Stimulated activated naive CD8-positive, alpha-beta T cell treated with anti-CD3 and anti-CD28 coated beads, Interleukin-15, Interleukin-2, amounts not matched to agents 100 ng/mL and 50 ng/mL, for 24 hours (primary cell): ENCODE data around the gene CDH13.
A peak's percentile ranks its signal among the peaks of the same experiment; 100 is the strongest.

Experiments used
- H3K27ac Mint-ChIP-seq: one replicate; pipeline ENCODE4 v1.8.0; 2021; ENCODE audit warnings: mild to moderate bottlenecking, mixed read lengths
- H3K27me3 Mint-ChIP-seq: one replicate; pipeline ENCODE4 v1.8.0; 2021; ENCODE audit warnings: mixed read lengths
- H3K36me3 Mint-ChIP-seq: one replicate; pipeline ENCODE4 v1.8.0; 2021; ENCODE audit warnings: low read depth, mixed read lengths
- H3K4me1 Mint-ChIP-seq: one replicate; pipeline ENCODE4 v1.8.0; 2021; ENCODE audit warnings: low read depth, mixed read lengths
- H3K4me3 Mint-ChIP-seq: one replicate; pipeline ENCODE4 v1.8.0; 2021; ENCODE audit warnings: mild to moderate bottlenecking, mixed read lengths
- H3K9me3 Mint-ChIP-seq: one replicate; pipeline ENCODE4 v1.8.0; 2021; ENCODE audit warnings: mixed read lengths

Gene CDH13

DNA sequence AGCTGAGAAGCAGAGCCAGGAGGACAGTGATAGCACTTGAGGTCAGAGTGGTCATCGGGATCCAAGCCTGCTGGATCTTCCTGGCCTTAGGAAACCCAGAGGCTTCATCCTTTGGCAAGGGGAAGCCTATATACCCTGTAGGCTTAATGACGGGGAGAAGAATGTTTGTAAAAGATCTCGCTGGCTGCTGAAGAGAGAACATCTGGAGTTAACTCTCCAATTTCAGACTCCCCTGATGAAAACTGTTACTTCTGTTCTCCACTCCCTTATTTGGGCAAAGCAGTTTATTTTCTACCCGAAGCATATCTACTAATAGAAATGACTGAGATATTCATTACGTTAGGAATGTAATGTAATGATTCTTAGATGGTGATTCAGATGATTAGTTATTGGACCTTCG, 487.0 kb downstream of the CDH13 start:
- H3K36me3 Mint-ChIP-seq = no peaks in the 10 kb centered on the region
- no peaks in the 10 kb centered on the region for H3K9me3 Mint-ChIP-seq
- no peak overlapping the region for H3K27ac Mint-ChIP-seq
- no peak overlapping the region for H3K4me3 Mint-ChIP-seq
- peaks cover 3% of the 10 kb centered on the region for H3K27me3 Mint-ChIP-seq
- H3K4me1 Mint-ChIP-seq = no peaks in the 10 kb centered on the region

DNA sequence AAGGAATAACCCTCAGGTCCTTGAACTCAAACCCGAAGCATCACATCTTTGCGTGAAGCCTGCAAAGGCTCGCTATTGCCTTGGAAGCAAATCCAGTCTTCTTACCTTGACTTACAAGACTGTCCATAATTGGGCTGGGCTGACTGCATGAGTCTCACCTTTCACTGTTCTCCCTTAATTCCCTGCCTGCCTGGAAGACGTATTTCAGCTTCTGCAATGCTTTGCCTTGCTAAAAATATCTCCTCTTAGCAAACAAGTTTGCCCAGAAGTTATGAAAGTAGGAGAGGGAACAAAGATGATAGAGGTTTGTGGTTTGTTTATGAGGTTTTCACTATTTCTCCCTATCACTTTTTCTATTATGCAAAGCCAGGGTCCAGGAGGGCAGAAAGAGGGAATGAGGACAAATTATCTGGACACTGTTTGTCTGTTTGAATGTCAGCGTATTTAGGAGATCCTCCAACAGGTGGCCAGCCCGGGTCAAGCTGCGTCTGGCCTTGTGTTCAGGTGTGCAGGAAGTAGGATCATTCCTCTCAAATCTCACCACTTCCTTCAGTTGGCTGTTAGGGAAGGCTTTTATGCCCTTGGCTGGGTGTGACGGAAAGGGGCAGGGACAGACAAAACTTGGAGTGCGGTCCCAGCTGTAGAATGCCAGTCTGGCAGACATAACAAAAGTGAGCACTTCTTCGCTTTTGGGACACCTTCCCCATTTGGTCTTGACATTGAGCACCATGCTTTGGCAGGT, 488.9 kb downstream of the CDH13 start:
- Mint-ChIP-seq H3K27me3 (peaks cover 3% of the 10 kb centered on the region), H3K4me3 (no peak overlapping the region), H3K36me3 (no peaks in the 10 kb centered on the region), H3K27ac (no peak overlapping the region), H3K9me3 (no peaks in the 10 kb centered on the region), H3K4me1 (no peaks in the 10 kb centered on the region)

DNA sequence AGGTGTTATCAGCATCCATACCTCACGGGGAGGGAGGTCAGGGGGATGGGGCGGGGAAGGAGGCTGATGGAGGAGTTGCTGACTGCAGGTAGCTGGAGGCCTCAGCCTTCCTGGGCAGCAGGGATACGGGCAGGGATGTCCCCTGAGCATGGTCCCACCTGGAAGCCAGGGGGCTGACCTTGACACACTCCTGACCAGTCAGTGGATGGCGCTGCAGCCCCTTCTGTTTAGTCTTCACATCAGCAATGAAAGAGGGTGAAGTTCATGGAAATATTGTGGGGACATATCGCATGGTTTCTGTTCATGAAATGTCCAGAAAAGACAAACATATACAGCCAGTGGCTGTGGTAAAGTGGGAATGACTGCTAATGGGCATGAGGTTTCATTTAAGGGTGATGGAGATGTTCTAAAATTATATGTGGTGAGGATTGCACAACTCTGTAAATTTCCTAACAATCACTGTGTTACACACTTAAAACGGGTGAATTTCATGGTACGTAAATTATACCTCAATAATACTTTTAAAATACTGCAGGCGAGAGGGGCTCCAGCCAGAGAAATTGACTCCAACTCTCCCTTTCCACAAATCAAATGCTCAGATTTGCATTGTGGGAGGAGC, 489.6 kb downstream of the CDH13 start:
- no peaks in the 10 kb centered on the region for H3K4me1 Mint-ChIP-seq
- no peaks in the 10 kb centered on the region for H3K36me3 Mint-ChIP-seq
- H3K9me3 Mint-ChIP-seq = peaks cover 3% of the 10 kb centered on the region
- H3K27ac Mint-ChIP-seq = no peak overlapping the region
- H3K4me3 Mint-ChIP-seq = no peak overlapping the region
- H3K27me3 Mint-ChIP-seq = peaks cover 3% of the 10 kb centered on the region

DNA sequence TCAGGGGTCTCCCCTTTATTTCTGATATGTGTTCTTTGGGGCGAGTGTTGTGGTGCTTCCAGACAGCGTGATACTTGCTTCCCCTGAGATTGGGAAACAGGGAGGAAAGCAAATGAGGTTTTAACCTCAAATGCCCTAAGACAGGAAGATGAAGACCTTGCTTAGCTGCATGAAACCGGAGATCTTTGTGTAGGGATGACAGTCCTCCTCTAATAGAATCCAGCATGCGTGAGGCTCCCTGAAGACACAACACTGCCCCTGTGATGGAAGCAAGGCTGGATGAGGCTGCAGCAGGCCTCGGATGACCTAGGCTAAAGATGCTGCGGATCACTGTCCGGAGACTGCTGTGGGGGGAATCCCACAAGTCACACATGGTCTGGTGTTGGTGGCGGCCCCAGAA, 491.0 kb downstream of the CDH13 start:
- H3K9me3 Mint-ChIP-seq = peaks cover 3% of the 10 kb centered on the region
- H3K4me3 Mint-ChIP-seq = no peak overlapping the region
- H3K27ac Mint-ChIP-seq = no peak overlapping the region
- H3K36me3 Mint-ChIP-seq = no peaks in the 10 kb centered on the region
- peaks cover 2% of the 10 kb centered on the region for H3K27me3 Mint-ChIP-seq
- H3K4me1 Mint-ChIP-seq = no peaks in the 10 kb centered on the region

DNA sequence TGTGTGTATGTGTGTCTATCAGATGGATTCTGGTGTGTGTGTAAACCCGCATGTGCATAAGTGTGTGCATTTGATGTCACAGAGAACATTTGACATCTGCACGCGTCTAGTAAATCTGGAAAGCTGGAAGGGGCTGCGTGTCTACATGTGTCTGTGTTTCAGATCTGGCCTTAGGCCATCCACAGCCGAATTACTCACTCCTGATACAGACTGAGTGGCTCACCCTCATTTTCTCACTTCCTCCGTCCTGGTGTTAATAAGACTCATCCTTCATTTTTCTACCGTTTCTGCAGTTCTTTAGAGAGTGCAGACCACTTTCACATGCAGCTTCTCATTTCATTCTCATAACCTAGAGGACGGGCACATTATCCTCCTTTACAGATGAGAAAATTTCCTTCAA, 491.6 kb downstream of the CDH13 start:
- no peaks in the 10 kb centered on the region for H3K4me1 Mint-ChIP-seq
- peaks cover 3% of the 10 kb centered on the region for H3K9me3 Mint-ChIP-seq
- no peak overlapping the region for H3K27ac Mint-ChIP-seq
- no peaks in the 10 kb centered on the region for H3K36me3 Mint-ChIP-seq
- H3K27me3 Mint-ChIP-seq = no peaks in the 10 kb centered on the region
- no peak overlapping the region for H3K4me3 Mint-ChIP-seq

DNA sequence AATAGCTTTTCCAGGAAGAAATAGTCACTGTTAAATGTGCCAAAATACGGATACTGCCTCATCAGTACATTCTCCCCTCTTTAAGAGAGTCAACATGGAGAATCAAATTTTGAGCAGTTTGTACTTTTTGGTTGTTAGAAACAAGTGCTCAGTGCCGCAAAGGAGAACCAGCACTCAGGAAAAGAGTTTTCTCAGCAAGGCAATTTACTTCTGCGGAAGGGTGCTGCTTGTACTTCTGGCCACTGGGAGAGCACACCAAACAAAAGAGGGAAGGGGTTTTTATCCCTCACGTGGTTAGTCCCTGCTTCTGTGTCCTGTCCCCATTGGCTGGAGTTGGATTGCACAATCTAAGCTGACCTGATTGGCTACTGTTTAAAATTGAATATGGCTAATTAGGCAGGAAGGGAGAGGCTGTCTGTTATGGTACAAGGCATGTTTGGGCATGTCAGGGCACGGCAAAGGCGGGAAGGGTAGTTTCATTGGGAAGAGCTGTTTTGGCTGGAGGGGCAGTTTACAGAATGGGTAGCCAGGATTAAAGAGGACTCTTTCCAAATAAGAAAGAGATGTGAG, 499.3 kb downstream of the CDH13 start:
- H3K4me3 Mint-ChIP-seq = no peak overlapping the region
- H3K36me3 Mint-ChIP-seq = peaks cover 4% of the 10 kb centered on the region
- H3K9me3 Mint-ChIP-seq = peaks cover 20% of the 10 kb centered on the region
- H3K4me1 Mint-ChIP-seq = no peaks in the 10 kb centered on the region
- no peak overlapping the region for H3K27ac Mint-ChIP-seq
- no peaks in the 10 kb centered on the region for H3K27me3 Mint-ChIP-seq

GRCh38 chr16:83128041-83128440, 501.3 kb downstream of the CDH13 start:
- H3K4me1 Mint-ChIP-seq = no peaks in the 10 kb centered on the region

GRCh38 chr16:83130039-83130438, 503.3 kb downstream of the CDH13 start:
- peaks cover 4% of the 10 kb centered on the region for H3K36me3 Mint-ChIP-seq
- H3K27ac Mint-ChIP-seq = no peak overlapping the region
- H3K27me3 Mint-ChIP-seq = no peaks in the 10 kb centered on the region
- no peaks in the 10 kb centered on the region for H3K4me1 Mint-ChIP-seq
- H3K9me3 Mint-ChIP-seq = peaks cover 19% of the 10 kb centered on the region
- H3K4me3 Mint-ChIP-seq = no peak overlapping the region

More at GRCh38 chr16:83128041-83128440, 501.3 kb downstream of the CDH13 start:
- H3K27ac Mint-ChIP-seq = no peak overlapping the region
- H3K36me3 Mint-ChIP-seq = peaks cover 4% of the 10 kb centered on the region
- peaks cover 19% of the 10 kb centered on the region for H3K9me3 Mint-ChIP-seq
- no peaks in the 10 kb centered on the region for H3K27me3 Mint-ChIP-seq
- no peak overlapping the region for H3K4me3 Mint-ChIP-seq

DNA sequence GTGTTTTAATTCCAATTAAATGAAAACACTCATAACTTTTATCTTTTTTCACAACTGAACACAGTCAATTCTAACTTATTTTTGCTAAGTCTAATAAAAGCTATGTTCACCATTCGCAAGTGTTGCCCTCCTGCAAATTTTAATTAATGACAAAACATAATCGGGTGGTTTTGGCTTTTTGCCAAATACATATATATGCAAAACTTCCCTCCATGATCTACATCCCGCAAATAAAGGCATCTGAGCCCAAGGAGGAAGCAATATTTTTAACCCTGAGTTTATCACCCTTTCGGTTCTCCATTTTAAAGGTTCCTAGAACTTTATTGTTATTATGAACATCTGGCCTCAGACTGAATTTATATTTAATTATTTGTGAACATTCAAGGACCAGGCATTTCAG, 507.9 kb downstream of the CDH13 start:
- no peaks in the 10 kb centered on the region for H3K36me3 Mint-ChIP-seq
- no peak overlapping the region for H3K27ac Mint-ChIP-seq
- no peaks in the 10 kb centered on the region for H3K9me3 Mint-ChIP-seq
- no peaks in the 10 kb centered on the region for H3K4me1 Mint-ChIP-seq
- H3K27me3 Mint-ChIP-seq = no peaks in the 10 kb centered on the region
- no peak overlapping the region for H3K4me3 Mint-ChIP-seq

- Mint-ChIP-seq H3K4me3 (no peak overlapping the region), H3K27me3 (no peaks in the 10 kb centered on the region), H3K4me1 (no peaks in the 10 kb centered on the region), H3K36me3 (no peaks in the 10 kb centered on the region), H3K9me3 (no peaks in the 10 kb centered on the region), H3K27ac (no peak overlapping the region)
Observed at GRCh38 chr16:83136419-83136818, 509.6 kb downstream of the CDH13 start.

- Mint-ChIP-seq H3K36me3 (no peaks in the 10 kb centered on the region), H3K27me3 (no peaks in the 10 kb centered on the region), H3K27ac (no peak overlapping the region), H3K4me1 (no peaks in the 10 kb centered on the region), H3K4me3 (peak overlapping the region; percentile 51), H3K9me3 (no peaks in the 10 kb centered on the region)
Observed at GRCh38 chr16:83136924-83137323, 510.2 kb downstream of the CDH13 start.

GRCh38 chr16:83137326-83137781, 510.6 kb downstream of the CDH13 start:
- Mint-ChIP-seq H3K27me3 (no peaks in the 10 kb centered on the region), H3K27ac (no peak overlapping the region), H3K4me1 (no peaks in the 10 kb centered on the region), H3K9me3 (no peaks in the 10 kb centered on the region), H3K4me3 (peak overlapping the region; percentile 51), H3K36me3 (no peaks in the 10 kb centered on the region)

GRCh38 chr16:83137894-83138293, 511.1 kb downstream of the CDH13 start:
- Mint-ChIP-seq H3K9me3 (no peaks in the 10 kb centered on the region), H3K36me3 (no peaks in the 10 kb centered on the region), H3K27me3 (no peaks in the 10 kb centered on the region), H3K4me1 (no peaks in the 10 kb centered on the region), H3K27ac (no peak overlapping the region), H3K4me3 (no peak overlapping the region)

DNA sequence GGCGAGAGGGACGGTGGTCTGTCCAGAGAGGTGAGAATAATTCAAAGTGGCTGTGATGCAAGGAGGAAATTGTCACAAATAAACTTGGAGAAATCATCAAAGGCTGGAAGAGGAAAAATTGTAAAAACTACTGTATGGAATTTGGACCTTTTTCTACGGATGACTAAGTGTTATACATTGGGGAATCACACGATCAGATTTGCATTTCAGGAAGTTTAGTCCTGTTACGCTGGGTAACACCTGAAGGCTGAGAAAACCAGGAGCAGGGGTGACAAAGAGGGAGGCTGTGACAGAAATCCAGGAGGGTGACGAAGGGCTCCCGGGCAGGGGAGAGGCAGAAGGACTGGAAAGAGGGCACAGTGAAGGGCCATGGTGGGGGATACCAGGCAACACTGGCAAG, 511.7 kb downstream of the CDH13 start:
- no peaks in the 10 kb centered on the region for H3K36me3 Mint-ChIP-seq
- H3K9me3 Mint-ChIP-seq = no peaks in the 10 kb centered on the region
- no peaks in the 10 kb centered on the region for H3K27me3 Mint-ChIP-seq
- no peaks in the 10 kb centered on the region for H3K4me1 Mint-ChIP-seq
- no peak overlapping the region for H3K27ac Mint-ChIP-seq
- H3K4me3 Mint-ChIP-seq = no peak overlapping the region

GRCh38 chr16:83138976-83139690, 512.4 kb downstream of the CDH13 start:
- H3K27me3 Mint-ChIP-seq = no peaks in the 10 kb centered on the region
- no peaks in the 10 kb centered on the region for H3K4me1 Mint-ChIP-seq
- H3K9me3 Mint-ChIP-seq = no peaks in the 10 kb centered on the region
- no peak overlapping the region for H3K27ac Mint-ChIP-seq
- no peaks in the 10 kb centered on the region for H3K36me3 Mint-ChIP-seq
- H3K4me3 Mint-ChIP-seq = no peak overlapping the region
